Endothelial cell (in vitro differentiated cells): Measurements from ENCODE around the gene TUBGCP4. TPM values are rescaled to one million over a fixed set of nuclear protein-coding genes. Genes with fewer than 3 reads are reported as not detected.

Experiments used
- DNase-seq: peaks from one replicate; pipeline ENCODE4 v3.0.0; 2021; ENCODE audit warnings: low spot score
- H3K27ac Mint-ChIP-seq: one replicate; pipeline ENCODE4 v1.8.0; 2021; ENCODE audit warnings: mixed read lengths, inconsistent platforms; ENCODE audit not compliant: unreplicated experiment
- H3K27me3 Mint-ChIP-seq: one replicate; pipeline ENCODE4 v1.8.0; 2021; ENCODE audit warnings: mild to moderate bottlenecking, moderate library complexity, mixed read lengths, inconsistent platforms; ENCODE audit not compliant: unreplicated experiment
- H3K36me3 Mint-ChIP-seq: one replicate; pipeline ENCODE4 v1.8.0; 2021; ENCODE audit warnings: mild to moderate bottlenecking, low read depth, mixed read lengths, inconsistent platforms; ENCODE audit not compliant: unreplicated experiment
- H3K4me1 Mint-ChIP-seq: one replicate; pipeline ENCODE4 v1.8.0; 2021; ENCODE audit warnings: mild to moderate bottlenecking, mixed read lengths, inconsistent platforms; ENCODE audit not compliant: unreplicated experiment
- H3K4me3 Mint-ChIP-seq: one replicate; pipeline ENCODE4 v1.8.0; 2021; ENCODE audit warnings: mild to moderate bottlenecking, mixed read lengths, inconsistent platforms; ENCODE audit not compliant: unreplicated experiment
- H3K9me3 Mint-ChIP-seq: one replicate; pipeline ENCODE4 v1.8.0; 2021; ENCODE audit warnings: mixed read lengths, inconsistent platforms; ENCODE audit not compliant: unreplicated experiment
- CTCF ChIP-seq: fragments of 200-600 bp; sonication (generic); IDR thresholded peaks from one replicate; pipeline ENCODE4 v1.5.0; 2021; ENCODE audit warnings: antibody characterized with exemption; ENCODE audit not compliant: unreplicated experiment
- total RNA-seq: library from RNA; stranded (reverse); fragmentation: NEBNext Ultra II Directional; extraction: Animal tissue kit (Norgen Biotek cat#: 25700); gene quantifications from one replicate; pipeline ENCODE4 v1.2.1, GENCODE V29; 2021; ENCODE audit not compliant: unreplicated experiment

The TUBGCP4 gene
- total RNA-seq, 1 donor from 2014 or later, result 14.6 TPM

GRCh38 chr15:43406189-43406588, 35.3 kb downstream of the TUBGCP4 start:
- Mint-ChIP-seq H3K4me3 (no peak overlapping the region), H3K27me3 (peaks cover 4% of the 10 kb centered on the region), H3K4me1 (peaks cover 39% of the 10 kb centered on the region), H3K9me3 (no peaks in the 10 kb centered on the region), H3K27ac (peak overlapping the region; percentile 65), H3K36me3 (peaks cover 79% of the 10 kb centered on the region)
- DNase-seq, result no peak
- no peak for TF ChIP-seq CTCF

GRCh38 chr15:43406808-43407207, 35.9 kb downstream of the TUBGCP4 start:
- H3K4me3 Mint-ChIP-seq, result no peak overlapping the region
- H3K4me1 Mint-ChIP-seq, result peaks cover 44% of the 10 kb centered on the region
- peaks cover 4% of the 10 kb centered on the region for H3K27me3 Mint-ChIP-seq
- DNase-seq, result no peak
- no peak for TF ChIP-seq CTCF
- H3K9me3 Mint-ChIP-seq, result no peaks in the 10 kb centered on the region
- peaks cover 78% of the 10 kb centered on the region for H3K36me3 Mint-ChIP-seq
- H3K27ac Mint-ChIP-seq, result no peak overlapping the region

DNA sequence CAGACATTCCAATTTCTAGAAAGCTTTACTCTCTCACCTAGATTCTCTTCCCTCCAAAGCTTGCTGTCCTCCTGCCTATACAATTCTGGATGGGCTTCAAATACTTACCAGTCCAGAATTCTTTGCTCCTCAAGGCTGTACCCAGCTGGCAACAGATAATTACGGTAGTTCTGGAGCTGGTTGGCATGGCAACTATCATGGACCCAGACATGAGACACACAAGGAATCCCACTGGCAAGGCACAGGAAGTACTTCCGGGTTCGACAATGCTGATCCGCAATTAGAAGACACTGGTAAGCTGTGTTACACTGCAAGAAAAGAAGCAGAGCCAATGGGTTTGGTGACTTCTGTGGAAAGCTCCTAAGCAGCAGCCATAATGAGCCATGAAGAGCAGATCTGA, 37.9 kb downstream of the TUBGCP4 start:
- H3K27ac Mint-ChIP-seq, result no peak overlapping the region
- TF ChIP-seq CTCF, result no peak

DNA sequence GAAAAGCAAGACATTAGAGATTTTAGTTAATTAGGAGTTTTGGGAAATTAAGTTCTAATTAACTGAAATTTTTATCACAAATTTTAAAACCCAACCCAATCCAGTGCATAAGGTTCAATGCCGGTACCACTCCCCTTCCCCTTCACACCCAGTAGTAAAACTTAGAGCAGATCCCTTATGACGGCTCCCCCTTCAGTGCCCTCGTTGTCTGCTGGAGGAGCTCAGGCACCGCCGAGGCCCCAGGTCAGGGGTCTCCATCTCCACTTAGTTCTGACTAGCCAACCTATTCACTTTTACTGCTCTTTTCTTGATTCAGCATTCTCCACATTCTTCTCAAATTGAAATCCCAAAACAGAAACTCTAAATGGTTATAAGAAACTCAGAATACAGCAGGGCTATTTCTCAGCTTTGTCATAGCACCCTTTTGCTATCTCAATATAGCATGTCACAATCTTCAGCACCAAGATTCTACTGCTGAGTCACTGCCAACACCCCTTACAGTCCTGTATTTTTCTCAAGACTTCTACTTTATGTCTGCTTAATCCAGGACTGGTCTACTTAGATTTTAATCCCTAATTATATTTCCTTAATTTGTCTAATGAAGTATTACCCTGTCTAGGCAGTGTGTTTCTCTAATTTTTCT, 39.8 kb downstream of the TUBGCP4 start:
- peak overlapping the region; percentile 63 for H3K4me3 Mint-ChIP-seq
- no peaks in the 10 kb centered on the region for H3K9me3 Mint-ChIP-seq
- peaks cover 8% of the 10 kb centered on the region for H3K27me3 Mint-ChIP-seq
- no peak for DNase-seq
- peaks cover 65% of the 10 kb centered on the region for H3K4me1 Mint-ChIP-seq
- H3K36me3 Mint-ChIP-seq, result peaks cover 68% of the 10 kb centered on the region
- no peak for TF ChIP-seq CTCF
- H3K27ac Mint-ChIP-seq, result peak overlapping the region; percentile 71

More for the DNA sequence above, 37.9 kb downstream of the TUBGCP4 start:
- Mint-ChIP-seq H3K4me3 (no peak overlapping the region), H3K9me3 (no peaks in the 10 kb centered on the region), H3K36me3 (peaks cover 73% of the 10 kb centered on the region), H3K4me1 (peaks cover 60% of the 10 kb centered on the region), H3K27me3 (peaks cover 5% of the 10 kb centered on the region)
- no peak for DNase-seq

- no peak for TF ChIP-seq CTCF
- peaks cover 8% of the 10 kb centered on the region for H3K27me3 Mint-ChIP-seq
- DNase-seq, result no peak
- peak overlapping the region; percentile 21 for H3K4me3 Mint-ChIP-seq
- no peaks in the 10 kb centered on the region for H3K9me3 Mint-ChIP-seq
- H3K27ac Mint-ChIP-seq, result no peak overlapping the region
- peaks cover 62% of the 10 kb centered on the region for H3K36me3 Mint-ChIP-seq
- H3K4me1 Mint-ChIP-seq, result peaks cover 68% of the 10 kb centered on the region
Observed at GRCh38 chr15:43412096-43412495, 41.2 kb downstream of the TUBGCP4 start.
